Stimulated activated CD8-positive, alpha-beta memory T cell treated with anti-CD3 and anti-CD28 coated beads, Interleukin-2, amount 100 ng/mL, for 1 hour (primary cell): ENCODE measurements around the gene TRIM5.
"Not testable (repeated sequence)": the region's sequence is repeated elsewhere in the genome, so short reads cannot be mapped to it uniquely, and the experiment has no call there.

Experiments
- DNase-seq, 2 donors: peaks; one replicate each; pipeline ENCODE4 v3.0.0-alpha.2; 2020; ENCODE audit warnings: low read depth in 2 of 2

Gene TRIM5

GRCh38 chr11:5689551-5689983 lies 4.7 kb upstream of the TRIM5 start, which contains the start of gene TRIM22:
TRIM22 (plus strand) TSS chr11:5689790; CDS start chr11:5696233, 6,443 bp downstream.
- peak in 1 of 2 donors; percentile 28 for DNase-seq

GRCh38 chr11:5688482-5688881 lies 3.6 kb upstream of the TRIM5 start:
- no peak for DNase-seq

GRCh38 chr11:5686426-5686825 lies 1.6 kb upstream of the TRIM5 start:
- DNase-seq: no peak

- DNase-seq: no peak
Observed at GRCh38 chr11:5684036-5684645, 733 bp downstream of the TRIM5 start.

GRCh38 chr11:5683620-5684019 lies 1.3 kb downstream of the TRIM5 start:
- DNase-seq: not testable (repeated sequence)

- not testable (repeated sequence) for DNase-seq
Observed at GRCh38 chr11:5682890-5683441, 1.9 kb downstream of the TRIM5 start.

- DNase-seq: no peak
Observed at GRCh38 chr11:5679811-5680210, 5.1 kb downstream of the TRIM5 start.

- DNase-seq: no peak
Observed at GRCh38 chr11:5674391-5674790, 10.5 kb downstream of the TRIM5 start.

GRCh38 chr11:5671831-5672230 lies 13.0 kb downstream of the TRIM5 start:
- DNase-seq: no peak

- no peak for DNase-seq
Observed at GRCh38 chr11:5666402-5666793, 18.5 kb downstream of the TRIM5 start.

- DNase-seq: no peak
Observed at GRCh38 chr11:5665746-5666401, 19.0 kb downstream of the TRIM5 start.

- no peak for DNase-seq
Observed at GRCh38 chr11:5665051-5665570, 19.8 kb downstream of the TRIM5 start.

- DNase-seq: no peak
Observed at GRCh38 chr11:5663511-5663910, 21.4 kb downstream of the TRIM5 start.

- DNase-seq: no peak
Observed at GRCh38 chr11:5658318-5658717, 26.6 kb downstream of the TRIM5 start.

- not testable (repeated sequence) for DNase-seq
Observed at GRCh38 chr11:5656956-5657355, 27.9 kb downstream of the TRIM5 start.

- DNase-seq: no peak
Observed at GRCh38 chr11:5655474-5655873, 29.4 kb downstream of the TRIM5 start.

- DNase-seq: no peak
Observed at GRCh38 chr11:5646139-5646538, 38.7 kb downstream of the TRIM5 start.

- no peak for DNase-seq
Observed at GRCh38 chr11:5643585-5643984, 41.3 kb downstream of the TRIM5 start.

GRCh38 chr11:5639953-5640352 lies 44.9 kb downstream of the TRIM5 start:
- DNase-seq: no peak

- no peak for DNase-seq
Observed at GRCh38 chr11:5631969-5632635, 52.8 kb downstream of the TRIM5 start.

- DNase-seq: no peak
Observed at GRCh38 chr11:5631417-5631816, 53.5 kb downstream of the TRIM5 start.

GRCh38 chr11:5626196-5626595 lies 58.7 kb downstream of the TRIM5 start:
- no peak for DNase-seq
